Measurements from ENCODE around the gene METTL8. TPM values are rescaled to one million over a fixed set of nuclear protein-coding genes. Genes with fewer than 3 reads are reported as not detected.

METTL8 gene
- total and polyA plus RNA-seq, 9 donors = 4.5 to 33.0 (median 17.2) TPM

DNA sequence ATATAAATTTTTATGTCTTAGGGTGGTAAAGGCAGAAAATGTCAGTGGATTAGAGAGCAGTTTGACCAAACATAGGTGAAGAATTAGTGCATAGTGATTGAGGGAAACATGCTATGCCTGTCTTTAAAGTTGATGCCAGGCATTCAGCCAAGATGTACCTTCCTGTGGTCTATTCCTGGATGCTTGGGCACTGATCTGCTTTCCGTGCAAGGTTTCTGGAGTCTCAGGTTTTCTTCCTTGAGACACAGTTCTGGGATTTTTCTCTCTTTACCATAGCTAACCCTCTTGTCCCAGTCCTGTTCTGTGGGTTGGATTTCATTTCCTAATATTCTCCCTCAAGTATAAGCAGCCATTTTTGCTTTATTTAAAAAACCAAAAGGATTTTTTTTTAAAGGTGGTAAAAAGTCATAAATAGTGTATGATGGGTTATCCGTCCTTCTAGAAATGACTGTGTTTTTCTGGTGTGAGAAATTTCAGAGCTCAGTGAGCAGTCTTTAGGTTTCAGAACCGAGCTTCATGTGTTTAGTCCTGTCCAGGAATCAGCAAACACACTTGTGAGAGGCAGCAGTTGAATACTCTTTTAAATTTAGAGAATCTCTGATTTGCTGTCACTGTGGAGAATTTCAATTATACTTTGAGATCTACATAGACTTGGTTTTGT is 45.5 kb upstream of the METTL8 start:
- TF ChIP-seq POLR2A (IDR thresholded peaks at IDR 0.05) = no peak
- no peak for TF ChIP-seq EP300 (IDR thresholded peaks at IDR 0.05)
- TF ChIP-seq, protein P1, sequence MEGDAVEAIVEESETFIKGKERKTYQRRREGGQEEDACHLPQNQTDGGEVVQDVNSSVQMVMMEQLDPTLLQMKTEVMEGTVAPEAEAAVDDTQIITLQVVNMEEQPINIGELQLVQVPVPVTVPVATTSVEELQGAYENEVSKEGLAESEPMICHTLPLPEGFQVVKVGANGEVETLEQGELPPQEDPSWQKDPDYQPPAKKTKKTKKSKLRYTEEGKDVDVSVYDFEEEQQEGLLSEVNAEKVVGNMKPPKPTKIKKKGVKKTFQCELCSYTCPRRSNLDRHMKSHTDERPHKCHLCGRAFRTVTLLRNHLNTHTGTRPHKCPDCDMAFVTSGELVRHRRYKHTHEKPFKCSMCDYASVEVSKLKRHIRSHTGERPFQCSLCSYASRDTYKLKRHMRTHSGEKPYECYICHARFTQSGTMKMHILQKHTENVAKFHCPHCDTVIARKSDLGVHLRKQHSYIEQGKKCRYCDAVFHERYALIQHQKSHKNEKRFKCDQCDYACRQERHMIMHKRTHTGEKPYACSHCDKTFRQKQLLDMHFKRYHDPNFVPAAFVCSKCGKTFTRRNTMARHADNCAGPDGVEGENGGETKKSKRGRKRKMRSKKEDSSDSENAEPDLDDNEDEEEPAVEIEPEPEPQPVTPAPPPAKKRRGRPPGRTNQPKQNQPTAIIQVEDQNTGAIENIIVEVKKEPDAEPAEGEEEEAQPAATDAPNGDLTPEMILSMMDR (IDR thresholded peaks at IDR 0.05) = no peak
- H3K36me3 ChIP-seq = no peaks in the 10 kb centered on the region
- no peak overlapping the region for H3K27ac ChIP-seq
- WGBS, 3 donors = 89 to 92% (median 90%) methylated on average over 3 of the region's 3 CpGs
- no peak for DNase-seq
- no peaks in the 10 kb centered on the region for H3K4me1 ChIP-seq (ENCODE audit: insufficient read depth)
- intact Hi-C loops (cut with DNase I) = no loop called here
- no peaks in the 10 kb centered on the region for H3K9me3 ChIP-seq
- H3K27me3 ChIP-seq = no peaks in the 10 kb centered on the region
- no peak overlapping the region for H3K4me3 ChIP-seq

- 48 to 56% (median 53%) methylated on average over 1 of the region's 1 CpG for WGBS, 3 donors
- Histone ChIP-seq H3K4me1 (ENCODE audit: insufficient read depth) (no peaks in the 10 kb centered on the region), H3K27ac (no peak overlapping the region), H3K9me3 (no peaks in the 10 kb centered on the region), H3K4me3 (no peak overlapping the region), H3K27me3 (no peaks in the 10 kb centered on the region), H3K36me3 (no peaks in the 10 kb centered on the region)
- no peak for TF ChIP-seq POLR2A (IDR thresholded peaks at IDR 0.05)
- TF ChIP-seq, protein P1 (IDR thresholded peaks at IDR 0.05) = no peak
- TF ChIP-seq EP300 (IDR thresholded peaks at IDR 0.05) = no peak
- intact Hi-C loops (cut with DNase I) = no loop called here
- DNase-seq = no peak
Observed at GRCh38 chr2:171478345-171478744, 44.6 kb upstream of the METTL8 start.

- H3K4me1 ChIP-seq (ENCODE audit: insufficient read depth) = no peaks in the 10 kb centered on the region
- no peak overlapping the region for H3K27ac ChIP-seq
- H3K36me3 ChIP-seq = no peaks in the 10 kb centered on the region
- intact Hi-C loops (cut with DNase I) = no loop called here
- 38 to 51% (median 50%) methylated on average over 1 of the region's 1 CpG for WGBS, 3 donors
- DNase-seq = no peak
- no peaks in the 10 kb centered on the region for H3K27me3 ChIP-seq
- no peak overlapping the region for H3K4me3 ChIP-seq
- TF ChIP-seq, protein P1 (IDR thresholded peaks at IDR 0.05) = no peak
- no peak for TF ChIP-seq EP300 (IDR thresholded peaks at IDR 0.05)
- TF ChIP-seq POLR2A (IDR thresholded peaks at IDR 0.05) = no peak
- H3K9me3 ChIP-seq = no peaks in the 10 kb centered on the region
Observed at GRCh38 chr2:171475979-171476378, 42.2 kb upstream of the METTL8 start.

DNA sequence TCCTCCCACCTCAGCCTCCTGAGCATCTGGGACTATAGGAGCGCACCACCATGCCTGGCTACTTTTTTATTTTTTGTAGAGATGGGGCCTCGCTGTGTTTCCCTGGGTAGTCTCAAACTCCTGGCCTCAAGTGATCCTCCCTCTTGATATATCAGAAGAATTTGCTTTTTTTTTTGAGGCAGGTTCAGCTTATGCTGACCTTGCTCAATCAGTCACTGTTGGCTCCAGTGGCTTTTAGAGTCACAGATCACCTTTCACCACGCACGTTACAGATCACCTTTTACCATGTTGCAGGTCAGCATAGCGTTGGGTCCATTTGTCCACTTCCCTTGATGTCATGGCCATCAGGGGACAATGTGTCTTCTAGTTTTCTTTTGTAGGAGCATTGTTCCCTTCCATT is 36.3 kb upstream of the METTL8 start:
- H3K9me3 ChIP-seq = no peaks in the 10 kb centered on the region
- no peak for DNase-seq
- intact Hi-C loops (cut with DNase I) = no loop called here
- no peaks in the 10 kb centered on the region for H3K4me1 ChIP-seq (ENCODE audit: insufficient read depth)
- H3K36me3 ChIP-seq = no peaks in the 10 kb centered on the region
- no peak overlapping the region for H3K4me3 ChIP-seq
- 87 to 89% (median 87%) methylated on average over 5 of the region's 5 CpGs for WGBS, 3 donors
- TF ChIP-seq, protein P1 (IDR thresholded peaks at IDR 0.05) = no peak
- TF ChIP-seq EP300 (IDR thresholded peaks at IDR 0.05) = no peak
- no peak for TF ChIP-seq POLR2A (IDR thresholded peaks at IDR 0.05)
- H3K27ac ChIP-seq = no peak overlapping the region
- H3K27me3 ChIP-seq = no peaks in the 10 kb centered on the region
